ENCODE measurements around the gene GRHL3.

Gene GRHL3

DNA sequence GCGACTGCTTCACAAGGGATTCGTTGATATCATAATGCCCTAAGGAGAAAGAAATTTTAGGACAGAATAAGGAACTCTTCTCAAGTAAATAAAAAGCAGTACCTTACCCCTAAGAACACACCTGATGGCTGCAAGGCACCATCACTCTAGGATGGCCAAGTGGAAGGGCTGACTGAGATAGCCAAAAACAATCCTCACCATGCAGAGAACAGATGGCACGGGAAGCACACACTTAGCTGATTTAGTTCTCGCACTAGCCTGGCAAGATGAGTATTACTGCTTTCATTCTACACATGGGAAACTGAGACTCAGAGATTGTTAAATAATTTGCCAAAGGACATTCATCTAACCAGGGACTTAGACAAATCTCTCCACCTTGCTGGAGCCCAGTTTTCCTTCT lies 50.6 kb downstream of the GRHL3 start:
- H3K27ac ChIP-seq: no peak overlapping the region
- no peak for TF ChIP-seq ZFX (IDR thresholded peaks at IDR 0.05; ENCODE audit: borderline replicate concordance)
- TF ChIP-seq, protein P1, sequence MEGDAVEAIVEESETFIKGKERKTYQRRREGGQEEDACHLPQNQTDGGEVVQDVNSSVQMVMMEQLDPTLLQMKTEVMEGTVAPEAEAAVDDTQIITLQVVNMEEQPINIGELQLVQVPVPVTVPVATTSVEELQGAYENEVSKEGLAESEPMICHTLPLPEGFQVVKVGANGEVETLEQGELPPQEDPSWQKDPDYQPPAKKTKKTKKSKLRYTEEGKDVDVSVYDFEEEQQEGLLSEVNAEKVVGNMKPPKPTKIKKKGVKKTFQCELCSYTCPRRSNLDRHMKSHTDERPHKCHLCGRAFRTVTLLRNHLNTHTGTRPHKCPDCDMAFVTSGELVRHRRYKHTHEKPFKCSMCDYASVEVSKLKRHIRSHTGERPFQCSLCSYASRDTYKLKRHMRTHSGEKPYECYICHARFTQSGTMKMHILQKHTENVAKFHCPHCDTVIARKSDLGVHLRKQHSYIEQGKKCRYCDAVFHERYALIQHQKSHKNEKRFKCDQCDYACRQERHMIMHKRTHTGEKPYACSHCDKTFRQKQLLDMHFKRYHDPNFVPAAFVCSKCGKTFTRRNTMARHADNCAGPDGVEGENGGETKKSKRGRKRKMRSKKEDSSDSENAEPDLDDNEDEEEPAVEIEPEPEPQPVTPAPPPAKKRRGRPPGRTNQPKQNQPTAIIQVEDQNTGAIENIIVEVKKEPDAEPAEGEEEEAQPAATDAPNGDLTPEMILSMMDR (IDR thresholded peaks at IDR 0.05): no peak

DNA sequence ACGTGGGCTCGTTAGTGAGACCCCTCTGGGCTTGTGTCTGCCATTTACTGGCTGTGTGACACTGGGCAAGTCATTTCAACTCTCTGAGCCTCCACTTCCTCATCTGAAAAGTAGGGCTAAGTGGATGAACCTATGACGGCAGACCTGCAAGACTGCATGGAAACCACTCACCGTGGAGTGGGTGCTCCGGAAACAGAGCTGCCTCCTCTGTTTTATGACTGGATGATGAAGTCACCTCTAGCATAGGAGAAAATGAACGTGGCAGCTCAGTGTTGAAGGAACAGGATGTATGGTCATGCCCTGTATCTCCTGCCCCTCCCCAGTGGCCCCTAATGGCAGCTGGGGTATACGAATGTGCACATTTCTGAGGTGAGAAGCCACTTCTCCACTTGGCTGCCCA lies 53.9 kb downstream of the GRHL3 start:
- H3K27ac ChIP-seq: no peak overlapping the region
- TF ChIP-seq ZFX (IDR thresholded peaks at IDR 0.05; ENCODE audit: borderline replicate concordance): no peak
- TF ChIP-seq, protein P1 (IDR thresholded peaks at IDR 0.05): no peak

DNA sequence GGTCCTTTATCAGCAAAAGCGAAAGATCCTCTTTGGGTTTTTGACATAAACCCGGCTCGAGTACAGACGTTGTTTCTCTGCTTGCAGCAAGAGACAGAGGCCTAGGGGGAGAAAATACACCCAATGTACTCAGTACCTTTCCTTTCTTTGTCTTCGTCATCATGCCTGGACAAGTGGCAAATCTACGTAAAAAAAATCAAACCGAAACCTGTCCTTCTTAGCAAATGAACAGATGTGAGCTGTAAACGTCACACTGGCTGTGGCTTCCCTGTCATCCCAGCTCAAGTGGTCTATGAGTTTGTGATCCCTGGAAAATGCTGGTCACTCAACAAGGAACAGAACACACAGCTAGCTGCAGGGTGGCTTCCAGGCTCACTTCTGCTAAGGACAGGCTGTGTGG lies 54.6 kb downstream of the GRHL3 start:
- no peak overlapping the region for H3K27ac ChIP-seq
- TF ChIP-seq, protein P1 (IDR thresholded peaks at IDR 0.05): no peak
- TF ChIP-seq ZFX (IDR thresholded peaks at IDR 0.05; ENCODE audit: borderline replicate concordance): no peak

DNA sequence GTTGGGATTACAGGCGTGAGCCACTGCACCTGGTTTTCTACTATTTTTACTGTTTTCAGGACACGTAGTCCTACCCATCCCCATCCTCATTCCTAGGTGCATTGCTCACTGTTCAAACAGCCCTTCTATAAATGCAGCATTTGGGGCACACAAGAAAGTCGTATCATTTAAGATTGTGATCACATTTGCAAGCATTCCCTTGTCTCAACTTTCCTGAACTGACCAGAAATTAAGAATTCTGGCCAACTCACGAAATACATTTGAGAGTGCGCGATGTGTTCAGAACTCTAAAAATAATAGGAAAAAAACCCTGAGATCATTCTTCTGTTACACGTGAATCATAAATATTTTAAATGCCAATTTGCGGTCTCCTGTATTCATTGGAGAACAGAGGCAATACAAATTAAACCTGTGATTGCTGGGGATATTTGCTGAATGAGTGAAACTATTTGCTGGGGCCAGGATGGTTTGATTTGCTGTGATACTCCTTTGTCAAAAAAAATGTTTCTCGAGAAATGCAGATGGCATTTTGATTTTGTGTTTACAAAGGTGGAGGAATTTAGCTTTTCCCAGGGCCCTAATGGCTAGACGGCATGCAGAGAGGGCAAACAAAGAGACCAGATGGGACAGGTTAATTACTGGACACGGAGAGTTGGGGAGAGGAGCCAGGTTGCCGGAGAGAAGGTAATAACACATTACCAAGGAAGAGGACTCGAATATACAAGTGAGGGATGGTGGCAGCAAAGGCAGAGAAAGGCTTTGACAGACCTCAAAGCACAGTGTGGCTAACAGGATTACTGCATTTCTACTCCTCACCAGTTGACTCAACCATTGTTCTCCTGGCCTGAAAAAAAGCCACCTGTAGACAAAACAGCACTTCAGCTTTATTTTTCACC lies 56.0 kb downstream of the GRHL3 start:
- no peak overlapping the region for H3K27ac ChIP-seq
- TF ChIP-seq ZFX (IDR thresholded peaks at IDR 0.05; ENCODE audit: borderline replicate concordance): no peak
- TF ChIP-seq, protein P1 (IDR thresholded peaks at IDR 0.05): no peak

DNA sequence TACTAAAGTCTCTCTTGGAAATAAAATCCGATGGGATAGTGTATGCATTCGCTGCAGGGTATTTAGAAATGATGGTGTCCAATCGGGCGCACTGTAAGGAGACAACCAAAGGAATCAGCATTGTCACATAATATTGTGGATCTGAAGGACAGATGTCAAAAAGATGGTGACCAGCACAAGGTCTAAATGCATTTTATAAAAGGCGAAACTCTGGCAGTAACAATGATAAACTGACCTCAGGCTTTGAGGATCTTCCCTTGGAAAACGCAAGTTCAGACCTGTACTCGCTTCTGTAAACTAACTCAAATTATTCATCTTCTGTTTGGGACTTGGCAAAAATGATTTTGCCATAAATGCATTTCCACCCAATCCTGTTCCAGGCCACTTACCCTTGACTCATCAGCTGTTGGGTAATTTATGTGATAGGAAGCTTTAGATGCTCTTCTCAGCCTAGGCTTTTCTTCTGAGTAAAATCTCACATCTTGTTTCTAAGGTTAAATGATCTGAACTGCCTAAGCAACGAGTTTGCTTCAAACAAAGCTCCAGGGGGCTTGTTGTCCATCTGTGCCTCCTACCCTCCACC lies 60.7 kb downstream of the GRHL3 start:
- no peak overlapping the region for H3K27ac ChIP-seq
- TF ChIP-seq, protein P1 (IDR thresholded peaks at IDR 0.05): no peak
- no peak for TF ChIP-seq ZFX (IDR thresholded peaks at IDR 0.05; ENCODE audit: borderline replicate concordance)

DNA sequence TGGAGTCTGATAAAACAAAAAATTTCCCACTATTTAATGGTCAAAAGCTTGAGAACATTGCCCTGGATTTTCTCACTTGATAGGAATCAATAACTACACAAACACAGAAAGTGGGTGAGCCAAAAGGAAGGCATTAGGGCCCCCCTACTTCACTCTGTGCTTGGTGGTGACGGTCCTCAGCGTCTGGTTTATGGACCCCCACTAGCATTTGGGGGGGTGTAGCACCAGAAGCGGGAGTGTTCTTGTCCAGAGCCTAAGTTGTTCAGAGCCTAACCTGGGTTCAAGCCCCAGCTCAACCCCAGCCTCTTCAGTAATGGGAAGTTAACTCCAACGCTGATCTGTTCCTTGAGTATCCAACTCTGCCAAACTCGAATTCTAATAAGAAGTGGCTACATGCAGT lies 61.4 kb downstream of the GRHL3 start:
- no peak for TF ChIP-seq ZFX (IDR thresholded peaks at IDR 0.05; ENCODE audit: borderline replicate concordance)
- TF ChIP-seq, protein P1 (IDR thresholded peaks at IDR 0.05): no peak
- no peak overlapping the region for H3K27ac ChIP-seq

DNA sequence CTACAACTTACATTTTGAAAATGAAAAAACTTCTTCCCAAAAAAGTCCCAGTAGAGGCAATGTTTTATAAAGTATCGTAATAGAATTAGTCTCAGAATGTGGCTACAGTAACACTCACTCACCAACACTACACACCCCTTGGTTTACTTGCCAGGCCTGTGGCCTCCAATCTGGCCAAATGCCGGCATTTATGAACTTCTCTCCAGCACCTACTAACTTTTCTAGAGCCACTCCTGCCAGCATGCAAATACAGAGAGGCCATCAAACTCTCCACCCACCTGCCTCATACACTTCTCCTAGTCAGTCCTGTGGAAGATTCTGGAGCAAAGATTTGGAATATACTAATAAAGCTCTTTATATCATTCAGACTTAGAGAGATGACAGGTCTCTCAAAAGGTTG lies 62.1 kb downstream of the GRHL3 start:
- no peak overlapping the region for H3K27ac ChIP-seq
- no peak for TF ChIP-seq ZFX (IDR thresholded peaks at IDR 0.05; ENCODE audit: borderline replicate concordance)
- TF ChIP-seq, protein P1 (IDR thresholded peaks at IDR 0.05): no peak

Measured in 22Rv1 (cell line).